ENCODE results near the gene TNFAIP8.

DNA sequence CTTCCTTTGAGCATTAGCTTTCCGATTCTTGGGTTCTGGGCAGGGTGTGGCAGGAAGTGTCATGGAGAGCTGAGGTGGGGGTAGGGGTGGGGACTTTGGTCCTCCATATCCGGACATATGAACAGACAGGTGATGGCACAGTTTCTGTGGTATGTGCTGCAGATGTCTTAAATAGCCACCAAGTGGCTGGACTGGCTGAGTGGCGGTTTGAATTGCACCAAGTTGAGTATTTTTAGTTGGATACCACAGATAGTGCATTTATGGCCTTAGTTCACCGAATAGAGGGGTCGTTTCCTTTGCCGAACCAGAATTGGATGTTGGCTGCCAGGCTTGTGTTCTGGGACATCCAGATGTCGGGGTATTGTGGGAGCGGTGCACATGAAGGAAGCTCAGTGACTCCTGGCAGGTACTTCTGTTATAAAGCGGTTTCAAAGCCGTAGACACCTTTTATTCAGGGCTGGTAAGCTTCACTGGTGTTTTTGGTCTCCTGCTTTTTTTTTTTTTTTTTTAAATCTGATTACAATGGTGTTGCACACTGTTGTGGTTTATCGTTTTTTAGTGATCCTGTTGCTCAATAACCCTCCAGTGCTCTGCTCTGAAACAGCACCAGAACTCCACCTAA lies 15.1 kb upstream of the TNFAIP8 start:
- TF ChIP-seq, protein P1, sequence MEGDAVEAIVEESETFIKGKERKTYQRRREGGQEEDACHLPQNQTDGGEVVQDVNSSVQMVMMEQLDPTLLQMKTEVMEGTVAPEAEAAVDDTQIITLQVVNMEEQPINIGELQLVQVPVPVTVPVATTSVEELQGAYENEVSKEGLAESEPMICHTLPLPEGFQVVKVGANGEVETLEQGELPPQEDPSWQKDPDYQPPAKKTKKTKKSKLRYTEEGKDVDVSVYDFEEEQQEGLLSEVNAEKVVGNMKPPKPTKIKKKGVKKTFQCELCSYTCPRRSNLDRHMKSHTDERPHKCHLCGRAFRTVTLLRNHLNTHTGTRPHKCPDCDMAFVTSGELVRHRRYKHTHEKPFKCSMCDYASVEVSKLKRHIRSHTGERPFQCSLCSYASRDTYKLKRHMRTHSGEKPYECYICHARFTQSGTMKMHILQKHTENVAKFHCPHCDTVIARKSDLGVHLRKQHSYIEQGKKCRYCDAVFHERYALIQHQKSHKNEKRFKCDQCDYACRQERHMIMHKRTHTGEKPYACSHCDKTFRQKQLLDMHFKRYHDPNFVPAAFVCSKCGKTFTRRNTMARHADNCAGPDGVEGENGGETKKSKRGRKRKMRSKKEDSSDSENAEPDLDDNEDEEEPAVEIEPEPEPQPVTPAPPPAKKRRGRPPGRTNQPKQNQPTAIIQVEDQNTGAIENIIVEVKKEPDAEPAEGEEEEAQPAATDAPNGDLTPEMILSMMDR (IDR thresholded peaks at IDR 0.05) = no peak
- TF ChIP-seq POLR2A (IDR thresholded peaks at IDR 0.05) = no peak

Measured in uterus (tissue), 2 donors.